ENCODE results near the gene CCDC107. TPM values are rescaled to one million over a fixed set of nuclear protein-coding genes. Genes with fewer than 3 reads are reported as not detected.

The CCDC107 gene
- total RNA-seq, 2 experiments from 2014 or later: 11.4 to 20.3 TPM

- H3K9me3 ChIP-seq (ENCODE audit: low read length): no peaks in the 10 kb centered on the region
- peak overlapping the region; percentile 81 for H3K4me3 ChIP-seq (ENCODE audit: low read depth, low read length, poor library complexity, severe bottlenecking)
- no peaks in the 10 kb centered on the region for H3K9me2 ChIP-seq (ENCODE audit: insufficient read depth, low read length)
- intact Hi-C loops (cut with micrococcal nuclease; ENCODE audit: unreplicated experiment): loop anchor here (2.0 to 5.0 kb wide), 2 partner anchors 158 to 170 kb away; partner anchors contain the start of genes FAM221B, HINT2 and TMEM8B
- no TSS peak for BruUV-seq (replicated peaks)
- POLR2A ChIA-PET: interaction anchor here (1.1 to 3.9 kb wide), 6 partner anchors 9 to 91 kb away, joined by 3 to 47 read pairs (median 5); no protein-coding TSS in a partner anchor
- peak overlapping the region; percentile 84 for H3K27ac ChIP-seq (ENCODE audit: low read depth, low read length, poor library complexity, severe bottlenecking)
- no peak for TF ChIP-seq CTCF (conservative IDR thresholded peaks at IDR 0.05; ENCODE audit: low read length)
- no peak for TF ChIP-seq EZH2phosphoT487 (IDR thresholded peaks at IDR 0.05; ENCODE audit: borderline replicate concordance, low read depth, low read length)
- CTCF ChIA-PET (ENCODE audit: unreplicated experiment): interaction anchor here (0.9 to 2.0 kb wide), 4 partner anchors 10 to 57 kb away, joined by 3 to 15 read pairs (median 4); no protein-coding TSS in a partner anchor
- peaks cover 14% of the 10 kb centered on the region; the same call in 1 of the 2 replicates for H3K79me2 ChIP-seq (ENCODE audit: insufficient read depth, low read depth, low read length)
- peaks cover 64% of the 10 kb centered on the region for H3K4me1 ChIP-seq (ENCODE audit: insufficient read depth, low read length, poor library complexity, severe bottlenecking)
- peaks cover 21% of the 10 kb centered on the region for H3K36me3 ChIP-seq (ENCODE audit: insufficient read depth, low read length)
- DNase-seq (ENCODE audit: low spot score): no peak
- 0 out of 2 replicates have a peak, but pooled peaks cover 5% of the 10 kb centered on the region for H4K20me1 ChIP-seq (ENCODE audit: insufficient read depth, low read length)
- H3K4me2 ChIP-seq (ENCODE audit: low read length): peak overlapping the region; percentile 96
- H2AFZ ChIP-seq (ENCODE audit: low read length): peak overlapping the region; percentile 62; the same call in 1 of the 2 replicates
Observed at GRCh38 chr9:35656831-35657545, 1.1 kb upstream of the CCDC107 start.

- H3K36me3 ChIP-seq (ENCODE audit: insufficient read depth, low read length): peaks cover 27% of the 10 kb centered on the region
- DNase-seq (ENCODE audit: low spot score): peak; percentile 96
- 0 out of 2 replicates have a peak, but pooled peaks cover 5% of the 10 kb centered on the region for H4K20me1 ChIP-seq (ENCODE audit: insufficient read depth, low read length)
- BruUV-seq (replicated peaks): no TSS peak
- H3K79me2 ChIP-seq (ENCODE audit: insufficient read depth, low read depth, low read length): peaks cover 14% of the 10 kb centered on the region; the same call in 1 of the 2 replicates
- peak within 1 kb of the TSS; percentile 62; the same call in 1 of the 2 replicates for H2AFZ ChIP-seq (ENCODE audit: low read length)
- TF ChIP-seq CTCF (conservative IDR thresholded peaks at IDR 0.05; ENCODE audit: low read length): 0 out of 2 replicates have a peak, but pooled peaks have one; percentile 27
- no peak for TF ChIP-seq EZH2phosphoT487 (IDR thresholded peaks at IDR 0.05; ENCODE audit: borderline replicate concordance, low read depth, low read length)
- ChIA-PET POLR2A (interaction anchor here (0.6 to 3.9 kb wide), 11 partner anchors 10 to 91 kb away, joined by 3 to 47 read pairs (median 5); partner anchors contain the start of genes CREB3, TESK1 and TLN1), CTCF (ENCODE audit: unreplicated experiment) (interaction anchor here (0.9 to 2.0 kb wide), 4 partner anchors 10 to 58 kb away, joined by 3 to 15 read pairs (median 4); no protein-coding TSS in a partner anchor)
- no peaks in the 10 kb centered on the region for H3K9me3 ChIP-seq (ENCODE audit: low read length)
- peak within 1 kb of the TSS; percentile 96 for H3K4me2 ChIP-seq (ENCODE audit: low read length)
- intact Hi-C loops (cut with micrococcal nuclease; ENCODE audit: unreplicated experiment): loop anchor here (2.0 to 5.0 kb wide), 6 partner anchors 39 to 170 kb away; partner anchors contain the start of genes CD72, FAM221B, HINT2 and TESK1
- peaks cover 64% of the 10 kb centered on the region for H3K4me1 ChIP-seq (ENCODE audit: insufficient read depth, low read length, poor library complexity, severe bottlenecking)
- peak within 1 kb of the TSS; percentile 81 for H3K4me3 ChIP-seq (ENCODE audit: low read depth, low read length, poor library complexity, severe bottlenecking)
- H3K27ac ChIP-seq (ENCODE audit: low read depth, low read length, poor library complexity, severe bottlenecking): peak within 1 kb of the TSS; percentile 84
- no peaks in the 10 kb centered on the region for H3K9me2 ChIP-seq (ENCODE audit: insufficient read depth, low read length)
Observed at GRCh38 chr9:35657546-35658136, 451 bp upstream of the CCDC107 start, which contains the start of gene RMRP. Gene RMRP, minus strand, starts transcription at chr9:35658019.

All from OCI-LY7 (cell line).